ENCODE results near the gene CLN6. TPM values are rescaled to one million over a fixed set of nuclear protein-coding genes. Genes with fewer than 3 reads are reported as not detected.

CLN6 gene
- total RNA-seq, 1 experiment from 2014 or later = 76.7 TPM

DNA sequence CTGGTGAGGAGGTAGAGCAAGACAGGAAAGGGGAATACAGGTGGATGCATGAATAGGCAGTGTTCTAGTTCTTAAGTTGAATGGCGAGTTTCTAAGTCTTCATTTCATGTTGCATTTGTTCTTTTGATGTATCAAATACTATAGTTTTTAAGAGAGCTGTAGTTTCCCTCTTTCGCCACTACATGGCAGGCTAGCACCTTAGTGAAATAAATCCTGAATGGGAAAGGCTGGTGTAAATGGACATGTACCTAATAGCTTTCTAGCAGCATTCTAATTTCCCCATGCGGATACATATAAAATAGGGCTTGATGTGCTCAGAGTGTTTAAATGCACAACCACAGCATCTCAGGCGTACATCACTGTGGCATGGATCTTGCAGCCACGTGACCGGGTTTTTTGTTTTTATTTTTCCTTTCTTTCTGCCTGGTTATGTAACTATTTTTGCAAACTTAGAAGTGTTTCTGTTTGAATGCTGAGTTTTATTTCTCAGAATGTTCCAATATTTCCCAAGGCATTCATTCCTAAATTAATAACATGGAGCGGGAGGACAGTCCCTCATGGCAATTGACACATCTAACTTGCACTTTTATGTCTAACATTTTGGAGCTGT, 23.5 kb upstream of the CLN6 start:
- H3K4me3 ChIP-seq (ENCODE audit: low read depth, low read length) = no peak overlapping the region
- Mint-ChIP-seq H3K36me3 (ENCODE audit: insufficient read depth, unreplicated experiment) (no peaks in the 10 kb centered on the region), H3K27ac (ENCODE audit: unreplicated experiment) (no peak overlapping the region), H3K9me3 (ENCODE audit: unreplicated experiment) (no peaks in the 10 kb centered on the region), H3K4me3 (ENCODE audit: unreplicated experiment) (no peak overlapping the region), H3K4me1 (ENCODE audit: low read depth, unreplicated experiment) (no peaks in the 10 kb centered on the region), H3K27me3 (ENCODE audit: insufficient read depth, unreplicated experiment) (peaks cover 3% of the 10 kb centered on the region)
- no peaks in the 10 kb centered on the region for H3K9me3 ChIP-seq
- H3K4me1 ChIP-seq = no peaks in the 10 kb centered on the region
- CTCF ChIA-PET = interaction anchor here (0.6 to 1.6 kb wide), 18 partner anchors 12 to 491 kb away, joined by 3 to 75 read pairs (median 4); partner anchors contain the start of gene FEM1B
- DNase-seq = peak in 1 of 2 experiments; percentile 63
- POLR2A ChIA-PET = no interaction called here
- intact Hi-C loops (cut with micrococcal nuclease; ENCODE audit: unreplicated experiment) = loop anchor here (1.0 to 5.0 kb wide), 4 partner anchors 24 to 286 kb away; partner anchors contain the start of gene FEM1B
- no peaks in the 10 kb centered on the region for H3K27me3 ChIP-seq (replicated peaks; ENCODE audit: control insufficient read depth, insufficient read depth, low read length)
- no TSS peak for BruUV-seq (replicated peaks)
- TF ChIP-seq, protein P1, sequence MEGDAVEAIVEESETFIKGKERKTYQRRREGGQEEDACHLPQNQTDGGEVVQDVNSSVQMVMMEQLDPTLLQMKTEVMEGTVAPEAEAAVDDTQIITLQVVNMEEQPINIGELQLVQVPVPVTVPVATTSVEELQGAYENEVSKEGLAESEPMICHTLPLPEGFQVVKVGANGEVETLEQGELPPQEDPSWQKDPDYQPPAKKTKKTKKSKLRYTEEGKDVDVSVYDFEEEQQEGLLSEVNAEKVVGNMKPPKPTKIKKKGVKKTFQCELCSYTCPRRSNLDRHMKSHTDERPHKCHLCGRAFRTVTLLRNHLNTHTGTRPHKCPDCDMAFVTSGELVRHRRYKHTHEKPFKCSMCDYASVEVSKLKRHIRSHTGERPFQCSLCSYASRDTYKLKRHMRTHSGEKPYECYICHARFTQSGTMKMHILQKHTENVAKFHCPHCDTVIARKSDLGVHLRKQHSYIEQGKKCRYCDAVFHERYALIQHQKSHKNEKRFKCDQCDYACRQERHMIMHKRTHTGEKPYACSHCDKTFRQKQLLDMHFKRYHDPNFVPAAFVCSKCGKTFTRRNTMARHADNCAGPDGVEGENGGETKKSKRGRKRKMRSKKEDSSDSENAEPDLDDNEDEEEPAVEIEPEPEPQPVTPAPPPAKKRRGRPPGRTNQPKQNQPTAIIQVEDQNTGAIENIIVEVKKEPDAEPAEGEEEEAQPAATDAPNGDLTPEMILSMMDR (IDR thresholded peaks at IDR 0.05; ENCODE audit: insufficient read depth in 1 of 2, low read depth in 1 of 2, low read length in 1 of 2, severe bottlenecking in 1 of 2, unreplicated experiment in 1 of 2) = peak; percentile 60 to 82
- no peaks in the 10 kb centered on the region for H3K36me3 ChIP-seq (ENCODE audit: control insufficient read depth, insufficient read depth, low read length)

DNA sequence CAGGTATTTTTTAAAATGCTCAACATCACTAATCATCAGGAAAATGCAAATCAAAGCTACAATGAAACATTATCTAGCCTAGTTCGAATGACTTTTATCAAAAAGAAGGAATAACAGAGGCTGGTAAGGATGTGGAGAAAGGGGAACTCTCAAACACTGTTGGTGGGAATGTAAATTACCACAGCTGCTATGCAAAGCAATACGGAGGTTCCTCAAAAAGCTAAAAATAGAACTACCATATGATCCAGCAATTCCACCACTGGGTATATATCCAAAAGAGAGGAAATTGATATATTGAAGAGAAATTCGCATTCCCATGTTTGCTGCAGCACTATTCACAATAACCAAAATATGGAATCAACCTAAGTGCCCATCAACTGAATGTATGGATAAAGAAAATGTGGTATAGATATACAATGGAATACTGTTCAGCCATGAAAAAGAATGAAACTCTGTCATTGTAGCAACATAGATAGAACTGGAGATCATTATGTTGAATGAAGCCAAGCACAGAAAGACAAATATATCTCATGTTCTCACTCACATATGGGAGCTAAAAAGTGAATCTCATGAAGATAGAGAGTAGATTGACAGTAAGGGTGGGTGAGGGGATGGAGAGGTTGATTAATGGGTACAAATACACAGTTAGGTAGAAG, 19.7 kb upstream of the CLN6 start:
- TF ChIP-seq, protein P1 (IDR thresholded peaks at IDR 0.05; ENCODE audit: insufficient read depth in 1 of 2, low read depth in 1 of 2, low read length in 1 of 2, severe bottlenecking in 1 of 2, unreplicated experiment in 1 of 2) = no peak
- no peak overlapping the region for H3K27ac Mint-ChIP-seq (ENCODE audit: unreplicated experiment)

DNA sequence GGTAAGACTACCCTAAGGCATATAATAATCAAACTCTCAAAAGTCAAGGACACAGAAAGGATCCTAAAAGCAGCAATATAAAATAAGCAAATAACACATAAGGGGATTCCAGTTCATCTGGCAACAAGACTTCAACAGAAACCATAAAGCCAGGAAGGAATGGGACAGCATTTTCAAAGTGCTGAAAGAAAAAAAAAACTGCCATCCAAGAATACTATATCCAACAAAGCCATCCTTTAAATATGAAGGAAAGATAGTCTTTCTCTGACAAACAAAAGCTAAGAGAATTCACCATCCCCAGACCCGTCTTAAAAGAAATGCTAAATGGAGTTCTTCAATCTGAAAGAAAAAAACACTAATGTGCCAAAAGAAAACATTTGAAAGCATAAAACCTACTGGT, 14.7 kb upstream of the CLN6 start:
- BruUV-seq (replicated peaks) = no TSS peak
- intact Hi-C loops (cut with micrococcal nuclease; ENCODE audit: unreplicated experiment) = no loop called here
- H3K4me1 Mint-ChIP-seq (ENCODE audit: low read depth, unreplicated experiment) = no peaks in the 10 kb centered on the region
- DNase-seq = no peak
- POLR2A ChIA-PET = no interaction called here
- H3K36me3 Mint-ChIP-seq (ENCODE audit: insufficient read depth, unreplicated experiment) = no peaks in the 10 kb centered on the region
- no peak overlapping the region for H3K27ac Mint-ChIP-seq (ENCODE audit: unreplicated experiment)
- no peak overlapping the region for H3K4me3 Mint-ChIP-seq (ENCODE audit: unreplicated experiment)
- Histone ChIP-seq H3K9me3 (peaks cover 4% of the 10 kb centered on the region; the same call in 1 of the 2 replicates), H3K36me3 (ENCODE audit: control insufficient read depth, insufficient read depth, low read length) (no peaks in the 10 kb centered on the region), H3K4me1 (no peaks in the 10 kb centered on the region), H3K27me3 (replicated peaks; ENCODE audit: control insufficient read depth, insufficient read depth, low read length) (no peaks in the 10 kb centered on the region), H3K4me3 (ENCODE audit: low read depth, low read length) (no peak overlapping the region)
- peaks cover 9% of the 10 kb centered on the region for H3K9me3 Mint-ChIP-seq (ENCODE audit: unreplicated experiment)
- peaks cover 2% of the 10 kb centered on the region for H3K27me3 Mint-ChIP-seq (ENCODE audit: insufficient read depth, unreplicated experiment)
- TF ChIP-seq, protein P1 (IDR thresholded peaks at IDR 0.05; ENCODE audit: insufficient read depth in 1 of 2, low read depth in 1 of 2, low read length in 1 of 2, severe bottlenecking in 1 of 2, unreplicated experiment in 1 of 2) = no peak
- CTCF ChIA-PET = no interaction called here

More for the DNA sequence above, 19.7 kb upstream of the CLN6 start:
- peaks cover 2% of the 10 kb centered on the region for H3K27me3 Mint-ChIP-seq (ENCODE audit: insufficient read depth, unreplicated experiment)
- H3K9me3 Mint-ChIP-seq (ENCODE audit: unreplicated experiment) = peaks cover 9% of the 10 kb centered on the region
- BruUV-seq (replicated peaks) = no TSS peak
- Histone ChIP-seq H3K9me3 (peaks cover 4% of the 10 kb centered on the region; the same call in 1 of the 2 replicates), H3K4me3 (ENCODE audit: low read depth, low read length) (no peak overlapping the region), H3K27me3 (replicated peaks; ENCODE audit: control insufficient read depth, insufficient read depth, low read length) (no peaks in the 10 kb centered on the region), H3K4me1 (no peaks in the 10 kb centered on the region), H3K36me3 (ENCODE audit: control insufficient read depth, insufficient read depth, low read length) (no peaks in the 10 kb centered on the region)
- intact Hi-C loops (cut with micrococcal nuclease; ENCODE audit: unreplicated experiment) = no loop called here
- POLR2A ChIA-PET = no interaction called here
- DNase-seq = no peak
- CTCF ChIA-PET = interaction anchor here (1.6 kb wide), 1 partner anchor 57 kb away, joined by 4 read pairs; no protein-coding TSS in a partner anchor
- no peaks in the 10 kb centered on the region for H3K4me1 Mint-ChIP-seq (ENCODE audit: low read depth, unreplicated experiment)
- no peaks in the 10 kb centered on the region for H3K36me3 Mint-ChIP-seq (ENCODE audit: insufficient read depth, unreplicated experiment)
- no peak overlapping the region for H3K4me3 Mint-ChIP-seq (ENCODE audit: unreplicated experiment)
